Kidney epithelial cell (primary cell): ENCODE results near the gene GPR156. TPM values are rescaled to one million over a fixed set of nuclear protein-coding genes. Genes with fewer than 3 reads are reported as not detected.

ENCODE experiments used
- DNase-seq: peaks from one replicate; pipeline ENCODE4 v3.0.0-alpha.2; 2010; ENCODE audit warnings: low read depth
- H3K27me3 ChIP-seq: 2 replicates; pipeline ENCODE4 v1.6.0; 2011; ENCODE audit warnings: low read length; ENCODE audit not compliant: control insufficient read depth, insufficient read depth
- H3K36me3 ChIP-seq: 2 replicates; pipeline ENCODE4 v1.5.1; 2011; ENCODE audit warnings: low read length; ENCODE audit not compliant: control insufficient read depth, insufficient read depth
- H3K4me3 ChIP-seq: 2 replicates; pipeline ENCODE4 v1.5.1; 2011; ENCODE audit warnings: low read depth, mild to moderate bottlenecking, control low read depth, low read length
- total RNA-seq: library from RNA; depleted of rRNA; stranded (reverse); fragments of >200 nt; gene quantifications from 2 replicates; pipeline ENCODE4 v1.2.3, GENCODE V29; 2015
- TF ChIP-seq, protein P1 (sequence below): IDR thresholded peaks from 2 replicates; pipeline ENCODE4 v1.5.1; 2011; ENCODE audit warnings: mild to moderate bottlenecking, moderate library complexity, low read length, control low read depth, inconsistent platforms; ENCODE audit not compliant: insufficient read depth, poor library complexity, severe bottlenecking

Gene GPR156
- total RNA-seq, 1 donor from 2014 or later = 0.63 TPM

DNA sequence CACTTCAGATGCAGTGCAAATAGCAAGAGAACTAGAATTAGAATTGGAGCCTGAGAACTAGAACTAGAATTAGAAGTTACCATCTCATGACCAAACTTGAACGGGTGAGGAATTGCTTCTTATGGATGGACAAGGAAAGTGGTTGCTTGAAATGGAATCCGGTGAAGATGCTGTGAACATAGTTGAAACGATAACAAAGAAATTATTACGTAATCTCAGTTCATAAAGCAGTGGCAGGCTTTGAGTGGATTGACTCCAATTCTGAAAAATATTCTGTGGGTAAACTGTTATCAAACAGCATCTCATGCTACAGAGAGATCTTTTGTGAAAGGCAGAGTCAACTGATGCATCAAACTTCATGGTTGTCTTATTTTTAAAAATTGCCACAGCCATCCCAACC is 142.8 kb downstream of the GPR156 start:
- Histone ChIP-seq H3K36me3 (no peaks in the 10 kb centered on the region), H3K27me3 (no peaks in the 10 kb centered on the region), H3K4me3 (no peak overlapping the region)
- TF ChIP-seq, protein P1, sequence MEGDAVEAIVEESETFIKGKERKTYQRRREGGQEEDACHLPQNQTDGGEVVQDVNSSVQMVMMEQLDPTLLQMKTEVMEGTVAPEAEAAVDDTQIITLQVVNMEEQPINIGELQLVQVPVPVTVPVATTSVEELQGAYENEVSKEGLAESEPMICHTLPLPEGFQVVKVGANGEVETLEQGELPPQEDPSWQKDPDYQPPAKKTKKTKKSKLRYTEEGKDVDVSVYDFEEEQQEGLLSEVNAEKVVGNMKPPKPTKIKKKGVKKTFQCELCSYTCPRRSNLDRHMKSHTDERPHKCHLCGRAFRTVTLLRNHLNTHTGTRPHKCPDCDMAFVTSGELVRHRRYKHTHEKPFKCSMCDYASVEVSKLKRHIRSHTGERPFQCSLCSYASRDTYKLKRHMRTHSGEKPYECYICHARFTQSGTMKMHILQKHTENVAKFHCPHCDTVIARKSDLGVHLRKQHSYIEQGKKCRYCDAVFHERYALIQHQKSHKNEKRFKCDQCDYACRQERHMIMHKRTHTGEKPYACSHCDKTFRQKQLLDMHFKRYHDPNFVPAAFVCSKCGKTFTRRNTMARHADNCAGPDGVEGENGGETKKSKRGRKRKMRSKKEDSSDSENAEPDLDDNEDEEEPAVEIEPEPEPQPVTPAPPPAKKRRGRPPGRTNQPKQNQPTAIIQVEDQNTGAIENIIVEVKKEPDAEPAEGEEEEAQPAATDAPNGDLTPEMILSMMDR = no peak
- no peak for DNase-seq

DNA sequence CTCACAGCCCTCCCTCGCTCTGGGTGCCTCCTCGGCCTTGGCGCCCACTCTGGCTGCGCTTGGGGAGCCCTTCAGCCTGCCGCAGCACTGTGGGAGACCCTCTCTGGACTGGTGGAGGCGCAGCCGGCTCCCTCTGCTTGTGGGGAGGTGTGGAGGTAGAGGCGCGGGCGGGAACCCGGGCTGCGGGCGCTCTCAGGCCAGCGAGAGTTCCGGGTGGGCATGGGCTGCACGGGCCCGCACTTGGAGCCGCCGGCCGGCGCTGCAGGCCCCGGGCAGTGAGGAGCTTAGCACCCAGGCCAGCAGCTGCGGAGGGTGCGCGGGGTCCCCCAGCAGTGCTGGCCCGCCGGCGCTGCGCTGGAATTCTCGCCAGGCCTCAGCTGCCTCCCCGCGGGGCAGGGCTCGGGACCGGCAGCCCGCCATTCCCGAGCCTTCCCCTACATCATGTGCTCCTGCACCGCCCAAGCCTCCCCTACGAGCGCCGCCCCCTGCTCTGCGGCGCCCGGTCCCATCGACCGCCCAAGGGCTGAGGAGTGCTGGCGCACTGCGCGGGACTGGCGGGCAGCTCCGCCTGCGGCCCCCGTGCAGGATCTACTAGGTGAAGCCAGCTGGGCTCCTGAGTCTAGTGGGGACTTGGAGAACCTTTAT is 144.8 kb downstream of the GPR156 start:
- TF ChIP-seq, protein P1 = no peak
- Histone ChIP-seq H3K4me3 (no peak overlapping the region), H3K27me3 (no peaks in the 10 kb centered on the region), H3K36me3 (no peaks in the 10 kb centered on the region)
- no peak for DNase-seq

DNA sequence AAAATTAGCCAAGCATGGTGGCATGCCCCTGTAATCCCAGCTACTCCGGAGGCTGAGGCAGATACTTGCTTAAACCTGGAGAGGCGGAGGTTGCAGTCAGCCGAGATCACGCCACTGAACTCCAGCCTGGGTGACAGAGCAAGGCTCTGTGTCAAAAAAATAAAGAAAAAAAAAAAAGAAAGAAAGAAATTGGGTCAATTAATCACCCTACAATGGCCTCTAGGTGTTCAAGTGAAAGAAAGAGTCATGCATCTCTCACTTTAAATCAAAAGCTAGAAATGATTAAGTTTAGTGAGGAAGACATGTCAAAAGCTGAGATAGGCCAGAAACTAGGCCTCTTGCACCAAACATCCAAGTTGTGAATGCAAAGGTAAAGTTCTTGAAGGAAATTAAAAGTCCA is 145.9 kb downstream of the GPR156 start:
- Histone ChIP-seq H3K27me3 (no peaks in the 10 kb centered on the region), H3K4me3 (no peak overlapping the region), H3K36me3 (no peaks in the 10 kb centered on the region)
- no peak for DNase-seq
- TF ChIP-seq, protein P1 = no peak

DNA sequence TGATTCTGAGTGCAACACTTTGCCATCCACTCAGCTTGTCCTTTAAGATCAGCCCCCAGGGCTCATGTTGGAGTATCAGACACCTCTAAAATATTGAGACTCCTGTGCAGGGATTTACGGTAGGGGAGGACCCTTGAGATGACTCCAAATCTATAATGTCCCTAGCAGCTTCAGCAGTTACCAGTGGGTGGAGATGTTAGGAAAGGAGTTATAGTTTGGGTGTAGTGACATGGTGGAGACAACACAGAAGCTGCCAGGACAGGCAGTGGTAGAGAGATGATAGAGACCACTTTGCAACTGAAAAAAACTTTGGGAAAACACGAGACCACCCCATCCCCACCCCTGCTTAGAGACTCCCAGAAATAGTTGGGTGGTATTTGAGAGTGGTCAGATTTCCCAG is 147.5 kb downstream of the GPR156 start:
- DNase-seq = no peak
- Histone ChIP-seq H3K36me3 (no peaks in the 10 kb centered on the region), H3K4me3 (no peak overlapping the region), H3K27me3 (no peaks in the 10 kb centered on the region)
- TF ChIP-seq, protein P1 = no peak

DNA sequence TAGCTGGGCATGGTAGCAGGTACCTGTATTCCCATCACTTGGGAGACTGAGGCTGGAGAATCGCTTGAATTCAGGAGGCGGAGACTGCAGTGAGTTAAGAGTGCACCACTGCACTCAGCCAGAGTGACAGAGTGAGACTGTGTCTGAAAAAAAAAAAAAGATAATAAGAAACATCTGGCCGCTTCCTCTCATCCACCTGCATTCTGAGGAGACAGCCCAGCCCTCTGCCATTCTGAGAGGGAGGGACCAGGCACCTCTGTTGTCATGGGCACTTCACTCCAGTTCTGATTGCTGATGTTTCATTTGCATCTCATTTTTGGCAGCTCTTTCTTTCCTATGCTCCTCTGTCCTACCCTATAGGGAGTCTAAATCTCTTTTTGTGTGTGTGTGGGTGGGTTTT is 154.4 kb downstream of the GPR156 start:
- Histone ChIP-seq H3K4me3 (no peak overlapping the region), H3K36me3 (no peaks in the 10 kb centered on the region), H3K27me3 (no peaks in the 10 kb centered on the region)
- DNase-seq = no peak
- TF ChIP-seq, protein P1 = no peak
